Ureter (tissue), 1 donor: ENCODE data around the gene RCL1. TPM values are rescaled to one million over a fixed set of nuclear protein-coding genes. Genes with fewer than 3 reads are reported as not detected.

ENCODE experiments used
- DNase-seq: peaks from one replicate; pipeline ENCODE4 v3.0.0-alpha.2; 2020; ENCODE audit warnings: low spot score
- total RNA-seq: library from RNA; stranded (reverse); gene quantifications from one replicate; pipeline ENCODE4 v1.2.4, GENCODE V29; 2023
- donor health status: DM: yes; HTN: yes; CAD: no.

The RCL1 gene
- total RNA-seq, 1 donor from 2014 or later, result 35.1 TPM

DNA sequence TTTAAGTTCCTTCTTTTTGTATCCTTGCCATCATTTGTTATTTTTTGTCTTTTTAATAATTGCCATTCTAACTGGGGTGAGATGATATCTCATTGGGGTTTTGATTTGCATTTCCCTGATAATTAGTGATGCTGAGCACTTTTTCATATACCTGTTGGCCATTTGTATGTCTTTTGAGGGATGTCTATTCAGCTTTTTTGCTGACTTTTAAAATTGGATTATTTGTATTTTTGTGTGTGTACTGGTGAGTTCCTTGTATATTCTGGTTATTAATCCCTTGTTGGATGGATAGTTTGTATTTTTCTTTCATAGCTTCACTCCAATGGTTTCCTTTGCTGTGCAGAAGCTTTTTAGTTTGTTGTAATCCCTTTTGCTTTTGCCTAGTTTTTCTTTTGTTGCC is 19.1 kb downstream of the RCL1 start:
- DNase-seq, result no peak

DNA sequence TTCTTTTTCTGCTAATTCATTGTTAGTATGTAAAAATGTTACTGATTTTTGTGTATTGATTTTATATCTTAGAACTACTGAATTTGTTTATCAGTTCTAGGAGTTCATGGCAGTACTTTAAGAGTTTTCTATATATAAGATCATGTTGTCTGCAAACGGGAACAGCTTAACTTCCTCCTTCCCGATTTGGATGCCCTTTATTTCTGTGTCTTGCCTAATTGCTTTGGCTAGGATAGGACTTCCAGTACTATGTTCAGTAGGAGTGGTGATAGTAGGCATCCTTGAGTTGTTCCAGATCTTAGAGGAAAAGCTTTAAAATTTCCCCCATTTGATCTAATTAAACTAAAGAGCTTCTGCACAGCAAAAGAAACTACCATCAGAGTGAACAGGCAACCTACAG is 20.1 kb downstream of the RCL1 start:
- DNase-seq, result no peak

DNA sequence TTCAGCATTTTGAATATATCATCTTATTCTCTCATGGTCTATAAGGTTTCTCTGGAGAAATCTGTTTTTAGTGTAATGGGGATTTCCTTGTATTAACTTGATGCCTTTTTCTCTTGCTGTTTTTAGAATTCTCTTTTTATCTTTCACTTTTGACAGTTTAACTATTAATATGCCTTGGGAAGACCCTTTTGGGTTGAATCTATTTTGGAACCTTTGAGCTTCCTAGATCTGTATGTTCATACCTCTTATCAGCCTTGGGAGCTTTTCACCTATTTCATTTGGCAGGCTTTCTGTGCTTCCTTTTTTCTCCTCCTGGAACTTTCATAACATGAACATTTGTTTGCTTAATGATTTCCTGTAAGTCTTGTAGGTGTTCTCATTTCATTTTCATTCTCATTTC is 22.2 kb downstream of the RCL1 start:
- no peak for DNase-seq

DNA sequence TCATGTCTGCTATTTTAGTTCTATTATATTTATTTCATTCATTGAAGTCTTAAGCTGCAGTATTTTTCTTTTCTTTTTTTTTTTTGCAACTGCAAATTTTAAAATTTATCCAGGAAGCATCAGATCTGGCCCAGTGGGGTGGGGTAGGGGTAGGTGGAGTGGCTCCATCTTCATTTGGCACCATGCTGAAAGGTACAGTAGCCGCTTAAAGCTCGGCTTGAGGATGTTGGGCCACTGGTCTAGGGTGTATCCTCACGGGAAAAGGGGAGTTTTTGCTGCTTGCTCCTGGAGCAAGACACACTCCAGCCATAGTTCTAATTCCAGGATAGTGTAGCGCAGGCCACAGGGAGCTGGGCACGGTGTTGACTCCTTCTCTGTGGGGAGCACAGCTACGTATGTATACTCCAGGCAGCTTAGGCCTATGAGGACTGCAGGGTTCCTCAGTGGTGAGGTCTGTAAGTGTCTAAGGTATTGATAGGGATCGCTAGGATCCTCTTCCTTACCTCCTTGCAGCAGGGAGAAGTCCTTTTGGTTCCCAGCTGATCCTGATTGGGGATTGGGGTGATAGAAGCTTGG is 22.7 kb downstream of the RCL1 start:
- no peak for DNase-seq

DNA sequence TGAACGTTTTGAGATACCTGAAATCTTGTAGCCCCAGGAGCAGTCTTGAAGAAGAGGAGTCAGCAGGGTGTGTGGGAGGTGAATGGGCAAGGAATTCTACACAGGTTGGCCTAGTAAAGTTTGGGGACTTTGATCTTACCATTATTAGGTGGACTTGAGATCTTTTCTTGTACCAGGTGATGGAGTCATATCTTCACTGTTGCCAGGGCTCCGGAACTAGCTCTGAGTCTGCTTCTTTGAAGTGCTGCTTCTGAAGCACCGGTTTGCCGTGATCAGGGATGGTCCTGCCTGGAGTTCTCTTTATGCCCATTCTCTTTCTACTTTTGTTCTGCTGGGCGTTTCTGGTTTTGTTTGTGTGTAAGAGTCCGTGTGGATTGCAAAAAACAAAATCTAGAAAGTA is 27.4 kb downstream of the RCL1 start:
- DNase-seq, result no peak

DNA sequence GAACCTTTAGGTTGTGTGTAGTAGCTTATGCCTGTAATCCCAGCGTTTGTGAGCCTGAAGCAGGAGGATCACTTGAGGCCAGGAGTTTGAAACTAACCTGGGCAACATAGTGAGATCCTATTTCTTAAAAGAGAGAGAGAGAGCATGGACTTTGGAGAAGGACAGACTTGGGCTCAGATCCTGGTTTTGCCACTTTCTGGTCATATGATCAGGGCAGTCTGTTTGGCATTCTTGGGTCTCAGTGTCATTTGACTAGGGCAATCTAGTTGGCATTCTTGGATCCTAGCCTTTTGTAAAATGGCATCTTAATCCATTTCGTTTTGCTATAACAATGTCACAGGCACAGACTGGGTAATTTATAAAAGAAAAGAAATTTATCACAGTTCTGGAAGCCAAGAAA is 28.4 kb downstream of the RCL1 start:
- no peak for DNase-seq

DNA sequence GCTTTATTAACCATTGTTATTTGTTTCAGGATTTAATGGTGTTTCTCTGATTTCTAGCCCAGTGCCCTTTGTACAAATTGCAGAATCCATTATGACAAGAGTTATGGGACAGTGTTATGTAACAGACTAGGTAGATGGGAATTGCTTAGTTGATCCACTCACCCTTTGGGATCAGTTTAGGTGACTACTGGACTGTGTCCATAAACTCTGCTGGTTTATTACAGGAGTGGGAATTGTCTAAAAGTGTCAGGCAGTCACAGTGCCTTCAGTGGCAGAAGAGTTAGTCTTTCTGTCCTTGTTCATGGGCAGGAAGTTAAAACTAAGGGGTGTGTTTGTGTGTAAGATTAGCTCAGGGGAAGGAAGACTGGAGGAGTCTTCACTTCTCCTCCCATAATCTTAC is 29.3 kb downstream of the RCL1 start:
- DNase-seq, result no peak

DNA sequence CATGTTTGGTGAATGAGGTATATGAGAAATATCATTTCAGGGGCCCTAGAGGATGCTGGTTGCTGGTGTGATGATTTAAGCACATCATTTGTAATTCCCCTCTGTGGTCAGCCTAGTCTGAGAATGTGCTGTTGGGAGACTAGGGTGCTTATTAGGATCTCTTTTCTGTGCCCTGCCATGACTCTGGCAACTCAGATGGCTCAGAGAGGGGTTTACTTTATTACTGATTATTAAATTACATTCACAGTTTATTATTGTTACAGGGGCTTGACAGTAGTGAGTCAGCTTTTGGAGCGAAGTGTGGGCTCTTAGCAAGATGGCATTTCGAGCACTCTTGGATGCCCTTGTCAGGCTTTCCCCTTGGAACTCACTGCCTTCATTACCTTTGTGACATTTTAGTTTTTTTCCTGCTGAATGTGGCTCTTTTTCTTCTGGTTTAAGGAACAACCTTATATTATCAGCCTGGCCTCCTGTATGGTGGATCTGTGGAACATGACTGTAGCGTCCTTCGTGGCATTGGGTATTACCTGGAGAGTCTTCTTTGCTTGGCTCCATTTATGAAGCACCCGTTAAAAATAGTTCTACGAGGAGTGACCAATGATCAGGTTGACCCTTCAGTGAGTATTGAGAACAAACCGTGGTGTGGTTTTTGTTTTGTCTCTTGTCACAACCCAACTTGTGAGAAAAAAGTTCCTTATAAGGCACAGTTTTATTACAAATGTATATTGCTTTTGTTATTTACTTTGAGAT is 33.8 kb downstream of the RCL1 start:
- no peak for DNase-seq

DNA sequence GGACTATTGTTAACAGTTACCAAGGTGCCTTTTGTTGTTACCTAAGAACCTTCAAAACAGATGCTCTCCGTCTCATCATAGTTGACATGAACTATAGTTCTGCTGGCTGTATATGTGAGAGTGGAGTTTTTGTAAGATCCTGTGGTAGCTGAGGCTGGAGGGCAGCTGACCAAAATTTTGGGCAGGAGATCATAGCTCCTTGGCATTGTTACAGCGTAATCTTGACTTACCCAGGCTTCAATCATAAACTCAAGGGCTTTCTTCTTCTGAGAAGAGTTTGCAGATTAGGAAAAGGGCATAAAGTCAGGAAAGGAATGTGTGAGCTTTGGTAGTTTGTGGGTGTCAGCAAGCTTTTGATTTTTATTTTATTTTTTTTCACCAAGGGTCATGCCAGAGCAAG is 34.5 kb downstream of the RCL1 start:
- no peak for DNase-seq

DNA sequence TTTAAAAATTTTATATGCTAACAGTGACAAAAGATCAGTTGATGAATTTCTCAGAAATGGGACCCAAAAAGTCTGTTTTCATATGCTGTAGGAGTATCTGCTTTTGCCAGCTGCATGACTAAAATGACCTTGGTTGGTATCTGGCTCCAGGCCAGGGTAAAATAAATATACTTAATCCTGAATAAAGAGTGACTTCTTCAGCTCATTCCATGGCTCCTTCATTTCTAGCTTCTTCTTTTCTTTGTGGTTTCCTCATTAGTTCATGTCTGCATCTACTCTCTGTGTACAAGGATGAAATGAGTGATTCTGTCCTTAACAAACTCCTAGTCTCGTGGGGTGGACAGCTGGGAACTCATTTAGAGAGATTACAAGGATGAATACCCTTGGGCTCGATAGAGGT is 36.0 kb downstream of the RCL1 start:
- DNase-seq, result no peak

DNA sequence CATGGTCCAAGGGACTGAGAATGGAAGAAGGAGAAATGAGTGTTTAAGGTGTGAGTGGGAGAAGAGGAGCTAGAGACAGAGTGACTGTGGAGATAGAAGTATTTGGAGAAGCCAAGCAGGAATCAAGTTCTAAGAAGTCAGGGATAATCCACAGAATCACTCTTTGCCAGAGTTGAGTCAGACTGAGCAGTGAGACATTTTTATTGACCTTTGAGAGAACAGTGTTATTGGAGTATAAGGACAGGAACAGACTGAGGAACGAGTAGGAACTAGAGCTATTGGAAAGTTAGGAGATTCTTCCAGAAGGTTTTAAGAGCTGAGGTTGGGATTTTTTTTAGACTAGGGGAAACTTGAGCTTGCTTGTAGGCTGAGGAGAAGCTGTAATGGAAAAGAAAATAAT is 37.2 kb downstream of the RCL1 start:
- DNase-seq, result no peak

DNA sequence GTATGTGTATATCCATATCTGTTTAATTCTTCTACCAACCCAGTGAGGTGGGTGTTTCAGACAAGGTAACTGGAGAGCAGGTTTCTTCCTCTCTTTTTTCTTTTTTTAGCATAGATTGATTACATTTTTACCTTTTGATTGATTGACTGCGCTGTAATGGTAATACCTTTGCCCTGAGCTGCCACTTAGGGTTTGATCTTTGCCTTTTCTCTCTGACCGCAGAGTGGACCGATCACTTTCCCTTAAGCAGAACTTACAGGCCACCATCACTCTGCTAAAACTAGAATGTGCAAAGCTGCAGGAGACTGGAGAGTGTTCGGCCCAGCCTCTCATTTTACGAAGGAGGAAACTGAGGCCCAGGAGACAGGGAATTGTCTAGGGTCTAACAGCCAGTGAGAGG is 38.0 kb downstream of the RCL1 start:
- no peak for DNase-seq

DNA sequence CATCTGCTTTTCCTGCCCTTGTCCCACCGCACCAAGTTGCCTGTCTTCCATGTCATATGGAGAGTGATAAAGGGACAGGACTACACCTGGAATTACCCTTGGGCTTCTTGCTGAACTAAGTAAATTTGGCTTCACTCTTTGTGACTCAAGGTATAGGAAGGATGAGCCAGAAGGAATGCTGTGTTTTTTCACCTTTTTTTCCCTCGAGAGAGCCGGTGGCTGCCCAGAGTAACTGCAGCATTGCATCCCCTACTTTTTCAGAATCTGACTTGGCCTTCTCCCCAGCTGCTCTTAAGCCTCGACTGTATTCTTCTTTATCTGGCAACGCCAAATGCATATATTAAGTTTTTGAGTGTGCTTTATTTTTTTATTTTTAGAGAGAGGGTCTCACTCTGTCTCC is 38.4 kb downstream of the RCL1 start:
- DNase-seq, result no peak

DNA sequence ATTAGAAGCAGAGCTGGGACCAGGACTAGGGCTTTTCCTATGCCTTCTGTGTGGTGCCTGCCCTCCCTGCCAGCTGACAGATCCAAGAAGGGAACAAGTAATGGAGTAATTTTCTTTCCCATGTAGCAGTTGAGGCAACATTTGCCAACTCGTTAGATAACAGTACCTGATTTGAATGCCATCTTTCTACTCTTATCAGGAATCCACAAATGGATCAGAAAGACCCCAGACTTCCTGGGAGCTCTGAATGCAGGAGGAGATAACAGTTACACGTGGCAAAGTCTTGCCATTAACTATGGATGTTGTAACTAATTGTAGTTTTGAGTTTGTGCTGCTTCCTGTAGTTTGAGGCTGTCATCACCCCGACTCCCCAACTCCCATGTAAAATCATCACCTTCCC is 39.2 kb downstream of the RCL1 start:
- DNase-seq, result no peak

DNA sequence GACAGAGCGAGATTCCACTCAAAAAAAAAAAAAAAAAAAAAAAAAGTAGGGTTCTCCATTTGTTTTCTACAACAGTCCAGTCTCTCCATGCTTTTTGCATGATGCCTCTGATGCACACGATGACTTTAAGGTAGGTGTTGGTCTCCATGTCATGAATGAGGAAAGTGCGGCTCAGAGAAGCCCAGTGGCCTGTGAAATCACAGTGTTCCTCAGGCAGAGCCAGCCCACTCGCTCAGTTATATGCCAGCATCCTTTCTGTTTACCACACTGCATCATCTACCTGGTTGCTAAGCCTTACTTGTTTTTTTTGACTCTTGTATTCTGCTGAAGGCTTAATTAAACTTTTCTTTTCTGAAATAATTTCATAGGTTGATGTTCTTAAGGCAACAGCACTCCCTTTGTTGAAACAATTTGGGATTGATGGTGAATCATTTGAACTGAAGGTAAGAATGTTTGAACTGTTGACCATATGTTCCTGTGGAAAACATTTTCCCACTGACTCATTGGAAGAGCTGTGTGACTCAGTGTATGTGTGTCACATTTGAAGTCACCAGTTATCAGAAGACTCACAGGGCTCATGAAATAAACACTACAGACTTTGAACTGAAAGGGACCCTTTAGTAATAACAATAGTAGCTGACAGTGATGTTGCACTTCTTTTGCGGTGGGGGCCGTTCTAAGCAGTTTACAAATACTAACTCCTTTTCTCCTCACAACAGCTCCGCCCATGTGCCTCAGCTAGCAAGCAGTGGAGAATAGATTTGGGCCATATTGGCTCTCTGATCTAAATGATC is 40.2 kb downstream of the RCL1 start:
- no peak for DNase-seq

DNA sequence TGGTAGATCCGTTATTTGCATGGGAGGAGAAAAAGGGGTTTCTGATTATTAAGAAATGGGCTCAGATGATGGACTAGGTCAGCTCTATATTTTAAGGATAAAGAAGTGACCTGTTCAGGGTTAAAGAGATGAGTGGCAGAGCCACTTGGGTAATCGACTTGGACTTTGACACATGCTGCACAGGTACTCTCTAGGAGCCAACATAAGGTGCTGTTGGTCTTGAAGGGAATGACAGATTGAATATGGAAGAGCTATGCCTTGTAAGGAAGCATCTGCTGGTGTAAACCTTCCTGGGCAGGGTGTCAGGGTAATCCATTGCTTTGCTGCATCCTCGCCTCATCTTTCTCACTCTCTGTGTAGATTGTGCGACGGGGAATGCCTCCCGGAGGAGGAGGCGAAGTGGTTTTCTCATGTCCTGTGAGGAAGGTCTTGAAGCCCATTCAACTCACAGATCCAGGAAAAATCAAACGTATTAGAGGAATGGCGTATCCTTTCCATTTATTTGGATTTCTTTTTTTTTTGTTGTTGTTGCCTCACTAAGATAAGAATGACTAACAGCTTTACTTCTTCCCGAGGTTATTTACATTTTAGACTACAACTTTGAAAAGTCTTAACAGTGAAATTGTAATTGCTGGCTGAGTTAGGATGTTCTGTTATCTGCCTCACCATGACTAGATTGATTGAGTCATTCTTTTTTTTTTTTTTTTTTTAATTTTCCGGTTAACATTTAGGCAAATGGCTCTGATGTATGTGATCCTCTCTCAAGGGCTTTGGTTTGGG is 41.2 kb downstream of the RCL1 start:
- no peak for DNase-seq

DNA sequence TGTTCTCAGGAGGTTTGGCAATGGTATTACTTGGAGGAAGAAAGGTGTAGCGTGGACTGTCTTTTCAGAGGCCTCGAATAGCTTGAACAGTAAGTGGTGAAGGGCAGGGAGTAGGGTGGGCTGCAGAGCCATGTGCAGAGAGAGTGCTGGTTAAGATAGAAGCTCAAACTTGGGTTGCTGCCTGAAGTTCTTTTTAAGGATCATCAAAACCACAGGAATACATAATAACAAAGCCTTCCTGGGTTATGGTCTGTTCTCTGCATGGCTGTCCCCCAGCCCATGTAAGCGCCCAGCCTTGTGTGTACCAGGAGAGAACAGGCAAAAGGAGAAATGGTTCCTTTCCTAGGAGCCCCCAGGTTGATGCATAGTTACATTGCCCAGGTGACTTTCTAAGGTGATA is 43.9 kb downstream of the RCL1 start:
- no peak for DNase-seq

DNA sequence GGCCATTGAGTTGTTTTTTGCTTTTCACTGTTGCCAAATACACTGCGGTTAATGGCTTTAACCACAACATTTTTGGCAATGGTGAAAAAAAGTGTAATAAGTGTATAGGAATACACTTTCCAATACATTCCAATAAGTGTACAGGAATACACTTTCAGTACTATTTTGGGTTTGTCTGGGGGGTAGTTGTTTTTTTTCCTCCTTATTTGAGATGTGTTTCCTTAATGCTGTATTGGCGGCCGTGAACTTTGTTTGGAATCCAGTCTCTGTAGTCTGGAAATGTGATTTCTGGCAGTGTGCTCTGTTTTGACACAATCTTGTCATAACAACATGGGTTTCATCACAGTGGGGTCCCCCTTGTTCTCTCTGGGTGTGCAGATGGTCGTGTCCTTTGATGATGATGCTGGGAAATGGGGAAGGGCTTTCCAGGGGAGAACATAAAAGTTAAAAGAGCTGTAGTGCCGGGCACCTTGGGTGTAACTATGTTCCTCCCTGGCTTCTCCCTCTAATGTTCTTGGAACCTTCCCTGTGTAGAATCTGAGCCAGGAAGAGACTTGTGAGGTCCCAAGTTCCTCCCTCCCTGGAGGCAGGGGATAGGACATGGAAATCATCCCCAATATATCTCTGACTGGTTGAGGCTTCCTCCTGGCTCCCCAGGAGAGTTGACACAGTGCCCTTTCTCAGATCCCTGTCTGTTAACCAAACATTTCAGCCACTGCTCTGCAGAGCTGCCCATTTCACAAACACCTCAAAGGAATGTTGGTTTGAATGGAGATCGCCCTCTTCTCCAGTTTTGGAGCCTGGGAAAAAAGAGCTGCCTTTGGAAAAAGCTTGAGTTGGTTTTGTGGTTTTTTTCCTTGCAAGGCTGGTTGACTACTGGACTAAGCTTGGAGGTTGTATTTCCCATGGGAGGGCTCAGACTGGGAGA is 44.8 kb downstream of the RCL1 start:
- no peak for DNase-seq

DNA sequence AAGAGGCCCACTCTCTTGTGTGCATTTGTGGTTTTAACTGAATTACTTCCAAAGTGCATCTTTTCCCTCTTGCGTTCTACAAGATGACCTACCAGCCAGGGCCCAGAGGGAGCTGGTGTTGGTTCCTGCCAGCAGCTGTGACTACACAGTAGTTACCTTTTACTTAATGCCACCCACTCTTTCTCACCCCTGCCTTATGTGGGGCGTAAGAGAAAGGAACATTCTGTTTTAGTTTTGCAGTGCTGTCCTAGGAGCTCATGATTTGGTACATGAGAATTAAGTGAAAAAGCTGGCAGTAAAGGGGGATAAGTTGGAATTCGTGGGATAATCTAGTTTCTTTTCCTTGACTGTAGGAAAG is 45.4 kb downstream of the RCL1 start:
- DNase-seq, result no peak

DNA sequence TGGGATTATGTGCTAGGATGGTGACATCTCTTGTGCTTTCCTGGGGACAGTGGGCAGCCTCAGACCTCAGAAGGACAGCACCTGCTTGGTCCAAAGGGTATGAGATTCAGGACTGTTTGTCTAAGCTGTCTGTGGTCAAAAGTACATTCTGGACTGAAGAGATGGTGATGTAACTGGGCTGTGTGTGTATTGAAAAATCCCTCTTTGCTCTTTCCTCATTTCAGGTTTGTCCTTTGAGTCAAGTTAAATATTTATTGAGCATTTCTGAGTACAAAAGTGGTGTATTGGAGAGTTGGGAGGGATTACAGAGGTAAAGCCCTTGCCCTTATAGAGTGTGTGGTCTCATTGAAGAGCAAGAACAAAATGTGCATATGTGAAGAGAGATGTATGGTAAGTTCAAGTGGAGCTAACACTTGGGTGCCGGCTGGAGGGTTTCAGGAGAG is 46.7 kb downstream of the RCL1 start:
- DNase-seq, result no peak

DNA sequence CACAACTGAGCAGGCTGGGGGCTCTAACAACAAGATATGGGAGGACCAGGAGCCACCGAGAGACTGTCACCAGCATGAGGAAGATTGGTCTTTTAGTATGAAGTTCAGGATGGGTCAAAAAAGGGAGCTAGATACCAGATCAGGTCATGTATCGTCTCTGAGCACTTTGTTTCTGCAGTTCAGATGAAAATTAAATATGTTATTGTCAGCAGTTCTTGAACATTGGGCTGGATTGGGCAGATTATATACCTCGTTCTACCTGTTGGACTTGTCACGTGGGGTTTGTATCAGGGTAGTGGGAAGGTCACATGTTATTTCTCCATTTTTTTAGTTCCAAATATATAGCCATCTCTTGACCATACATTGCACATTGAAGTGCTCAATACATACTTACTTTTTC is 47.3 kb downstream of the RCL1 start:
- DNase-seq, result no peak
